Muscle of leg (tissue), 11 donors: ENCODE results near the gene SLC25A13. TPM values are rescaled to one million over a fixed set of nuclear protein-coding genes. Genes with fewer than 3 reads are reported as not detected.

Source experiments
- DNase-seq: peaks from one replicate; pipeline ENCODE4 v3.0.0; 2013
- H3K27ac ChIP-seq: one replicate; pipeline ENCODE4 v1.5.1; 2013; ENCODE audit warnings: mild to moderate bottlenecking, low read length, control low read depth
- H3K27me3 ChIP-seq: one replicate; pipeline ENCODE4 v1.6.1; 2013; ENCODE audit warnings: low read length; ENCODE audit not compliant: control insufficient read depth, insufficient read depth
- H3K36me3 ChIP-seq: one replicate; pipeline ENCODE4 v1.6.1; 2013; ENCODE audit warnings: low read length; ENCODE audit not compliant: control insufficient read depth, insufficient read depth
- H3K4me1 ChIP-seq: one replicate; pipeline ENCODE4 v1.6.1; 2013; ENCODE audit warnings: low read length; ENCODE audit not compliant: control insufficient read depth, insufficient read depth
- H3K4me3 ChIP-seq: one replicate; pipeline ENCODE4 v1.5.1; 2013; ENCODE audit warnings: low read length, control low read depth
- H3K9me3 ChIP-seq: replicated peaks from 2 replicates; pipeline ENCODE4 v1.6.1; 2013; ENCODE audit warnings: low read depth, low read length; ENCODE audit not compliant: control insufficient read depth
- WGBS: methylation state at CpG from one replicate; pipeline ENCODE4 v1.1.5; 2013; ENCODE audit warnings: missing lambda C conversion rate; ENCODE audit not compliant: insufficient coverage; 5-methylcytosine and 5-hydroxymethylcytosine counted together
- polyA plus RNA-seq, 8 donors: library from polyadenylated mRNA; unstranded; fragments of 120-200 nt; gene quantifications; one replicate each; pipeline versions ENCODE4 v1.2.1 to v1.2.3, GENCODE V29; 2013; ENCODE audit warnings: inconsistent platforms in 1 of 8, low replicate concordance in 1 of 8; ENCODE audit not compliant: insufficient read length in 8 of 8, insufficient read depth in 1 of 8
- total RNA-seq: library from RNA; stranded (reverse); fragments of 120-200 nt; gene quantifications from one replicate; pipeline ENCODE4 v1.2.4, GENCODE V29; 2013

The SLC25A13 gene
- total and polyA plus RNA-seq, 9 donors: 9.4 to 13.8 (median 12.2) TPM

- 94% methylated on average over 3 of the region's 4 CpGs for WGBS
- H3K36me3 ChIP-seq: peaks cover 5% of the 10 kb centered on the region
- no peak overlapping the region for H3K4me3 ChIP-seq
- no peak for DNase-seq
- no peaks in the 10 kb centered on the region for H3K27me3 ChIP-seq
- no peak overlapping the region for H3K27ac ChIP-seq
- no peaks in the 10 kb centered on the region for H3K9me3 ChIP-seq
- H3K4me1 ChIP-seq: peaks cover 4% of the 10 kb centered on the region
Measured at GRCh38 chr7:96312502-96312901, 9.4 kb downstream of the SLC25A13 start.

GRCh38 chr7:96311967-96312366 lies 9.9 kb downstream of the SLC25A13 start:
- no peak for DNase-seq
- peaks cover 4% of the 10 kb centered on the region for H3K4me1 ChIP-seq
- no peaks in the 10 kb centered on the region for H3K27me3 ChIP-seq
- no peak overlapping the region for H3K4me3 ChIP-seq
- peaks cover 5% of the 10 kb centered on the region for H3K36me3 ChIP-seq
- WGBS: 67% methylated on average over 1 of the region's 2 CpGs
- H3K9me3 ChIP-seq: no peaks in the 10 kb centered on the region
- H3K27ac ChIP-seq: no peak overlapping the region

- H3K27ac ChIP-seq: no peak overlapping the region
Measured at GRCh38 chr7:96310110-96310509, 11.8 kb downstream of the SLC25A13 start.

GRCh38 chr7:96308950-96309263 lies 13.0 kb downstream of the SLC25A13 start:
- no peak overlapping the region for H3K4me3 ChIP-seq
- H3K4me1 ChIP-seq: no peaks in the 10 kb centered on the region
- H3K27me3 ChIP-seq: no peaks in the 10 kb centered on the region
- H3K9me3 ChIP-seq: no peaks in the 10 kb centered on the region
- H3K36me3 ChIP-seq: peaks cover 10% of the 10 kb centered on the region
- DNase-seq: no peak
- H3K27ac ChIP-seq: no peak overlapping the region

More at GRCh38 chr7:96310110-96310509, 11.8 kb downstream of the SLC25A13 start:
- Histone ChIP-seq H3K4me1 (peaks cover 3% of the 10 kb centered on the region), H3K27me3 (no peaks in the 10 kb centered on the region), H3K9me3 (no peaks in the 10 kb centered on the region), H3K36me3 (peaks cover 10% of the 10 kb centered on the region), H3K4me3 (no peak overlapping the region)
- 50% methylated on average over 1 of the region's 3 CpGs for WGBS
- peak; percentile 84 for DNase-seq

GRCh38 chr7:96308253-96308949 lies 13.5 kb downstream of the SLC25A13 start:
- no peak for DNase-seq
- H3K4me3 ChIP-seq: no peak overlapping the region

GRCh38 chr7:96306385-96307125 lies 15.3 kb downstream of the SLC25A13 start:
- Histone ChIP-seq H3K27ac (no peak overlapping the region), H3K27me3 (no peaks in the 10 kb centered on the region), H3K4me1 (no peaks in the 10 kb centered on the region), H3K36me3 (peaks cover 8% of the 10 kb centered on the region), H3K4me3 (no peak overlapping the region), H3K9me3 (no peaks in the 10 kb centered on the region)
- WGBS: 55% methylated on average over 4 of the region's 8 CpGs
- DNase-seq: no peak

More at GRCh38 chr7:96308253-96308949, 13.5 kb downstream of the SLC25A13 start:
- no peaks in the 10 kb centered on the region for H3K9me3 ChIP-seq
- H3K4me1 ChIP-seq: no peaks in the 10 kb centered on the region
- no CpG with 5 or more reads among the region's 4 CpGs for WGBS
- no peaks in the 10 kb centered on the region for H3K27me3 ChIP-seq
- no peak overlapping the region for H3K27ac ChIP-seq
- H3K36me3 ChIP-seq: peaks cover 10% of the 10 kb centered on the region

GRCh38 chr7:96305915-96306314 lies 16.0 kb downstream of the SLC25A13 start:
- H3K4me1 ChIP-seq: no peaks in the 10 kb centered on the region
- H3K9me3 ChIP-seq: no peaks in the 10 kb centered on the region
- H3K27ac ChIP-seq: no peak overlapping the region
- H3K27me3 ChIP-seq: no peaks in the 10 kb centered on the region
- DNase-seq: no peak
- no CpG with 5 or more reads among the region's 2 CpGs for WGBS
- peaks cover 8% of the 10 kb centered on the region for H3K36me3 ChIP-seq
- H3K4me3 ChIP-seq: no peak overlapping the region

GRCh38 chr7:96304573-96304972 lies 17.3 kb downstream of the SLC25A13 start:
- WGBS: no CpG with 5 or more reads among the region's 3 CpGs

GRCh38 chr7:96303686-96304443 lies 18.0 kb downstream of the SLC25A13 start:
- Histone ChIP-seq H3K27ac (no peak overlapping the region), H3K36me3 (peaks cover 5% of the 10 kb centered on the region), H3K4me1 (no peaks in the 10 kb centered on the region), H3K9me3 (no peaks in the 10 kb centered on the region), H3K4me3 (no peak overlapping the region), H3K27me3 (no peaks in the 10 kb centered on the region)
- WGBS: 69% methylated on average over 2 of the region's 5 CpGs
- no peak for DNase-seq

More at GRCh38 chr7:96304573-96304972, 17.3 kb downstream of the SLC25A13 start:
- no peaks in the 10 kb centered on the region for H3K4me1 ChIP-seq
- no peak for DNase-seq
- H3K27me3 ChIP-seq: no peaks in the 10 kb centered on the region
- H3K9me3 ChIP-seq: no peaks in the 10 kb centered on the region
- H3K36me3 ChIP-seq: peaks cover 8% of the 10 kb centered on the region
- H3K4me3 ChIP-seq: no peak overlapping the region
- no peak overlapping the region for H3K27ac ChIP-seq

- H3K4me1 ChIP-seq: no peaks in the 10 kb centered on the region
- WGBS: 100% methylated on average over 2 of the region's 5 CpGs
- no peaks in the 10 kb centered on the region for H3K27me3 ChIP-seq
- no peak overlapping the region for H3K4me3 ChIP-seq
- DNase-seq: no peak
- H3K9me3 ChIP-seq: no peaks in the 10 kb centered on the region
- H3K27ac ChIP-seq: no peak overlapping the region
- H3K36me3 ChIP-seq: peaks cover 5% of the 10 kb centered on the region
Measured at GRCh38 chr7:96303105-96303685, 18.7 kb downstream of the SLC25A13 start.
